Ascending aorta (tissue), 2 donors: ENCODE data around the gene VPS37B. TPM values are rescaled to one million over a fixed set of nuclear protein-coding genes. Genes with fewer than 3 reads are reported as not detected.
"Not testable (repeated sequence)": the region's sequence is repeated elsewhere in the genome, so short reads cannot be mapped to it uniquely, and the experiment has no call there.

Source experiments
- DNase-seq, 2 donors: peaks; one replicate each; pipeline ENCODE4 v3.0.0-alpha.2; 2019; ENCODE audit warnings: low spot score in 2 of 2
- H3K27ac ChIP-seq, 2 donors: fragments of 200-600 bp; sonication (generic); one replicate each; pipeline ENCODE4 v1.5.1; 2016 to 2017; ENCODE audit warnings: mild to moderate bottlenecking in 1 of 2
- H3K27me3 ChIP-seq: fragments of 200-600 bp; sonication (generic); one replicate; pipeline ENCODE4 v1.5.1; 2017
- H3K36me3 ChIP-seq, 2 donors: fragments of 200-600 bp; sonication (generic); one replicate each; pipeline ENCODE4 v1.5.1; 2016
- H3K4me1 ChIP-seq, 2 donors: fragments of 200-600 bp; sonication (generic); one replicate each; pipeline ENCODE4 v1.5.1; 2016 to 2017; ENCODE audit warnings: mild to moderate bottlenecking in 1 of 2
- H3K4me3 ChIP-seq, 2 donors: fragments of 200-600 bp; sonication (generic); one replicate each; pipeline ENCODE4 v1.5.1; 2016 to 2017; ENCODE audit warnings: mild to moderate bottlenecking in 1 of 2
- H3K9me3 ChIP-seq, 2 donors: fragments of 200-600 bp; sonication (generic); one replicate each; pipeline ENCODE4 v1.5.1; 2016
- CTCF ChIP-seq, 3 experiments: fragments of 200-600 bp in 2 of 3; fragments of 450-650 bp in 1 of 3; sonication (generic) in 2 of 3; IDR thresholded peaks; one replicate each; pipeline ENCODE4 v1.5.1; 2016 to 2019; ENCODE audit warnings: antibody characterized with exemption in 3 of 3, mild to moderate bottlenecking in 1 of 3, moderate library complexity in 1 of 3
- intact Hi-C: fragments of 100-400 bp; cut with DNase I; formaldehyde crosslinking; loops from one replicate; pipeline ENCODE4 v1.15.1; 2023
- total RNA-seq: library from RNA; depleted of rRNA; stranded (reverse); fragments of >200 nt; gene quantifications from one replicate; pipeline ENCODE4 v1.1.0, GENCODE V29; 2016

VPS37B gene
- total RNA-seq: 31.8 TPM

- DNase-seq: peak; percentile 65 to 94
- Histone ChIP-seq H3K4me3 (peak within 1 kb of the TSS; percentile 89 to 98), H3K27ac (peak within 1 kb of the TSS; percentile 84 to 94), H3K9me3 (no peaks in the 10 kb centered on the region), H3K36me3 (no peaks in the 10 kb centered on the region), H3K4me1 (peaks cover 0 to 28% of the 10 kb centered on the region in 2 donors), H3K27me3 (no peaks in the 10 kb centered on the region)
- peak in 1 of 3 experiments; percentile 44 for TF ChIP-seq CTCF (IDR thresholded peaks at IDR 0.05)
- intact Hi-C loops: loop anchor here (2.0 to 5.0 kb wide), 3 partner anchors 44 to 71 kb away; partner anchors contain the start of gene ABCB9
These were observed at the start of gene VPS37B for GRCh38 chr12:122895704-122896636. VPS37B (minus strand) TSS chr12:122896124; CDS start chr12:122896062, 62 bp downstream.

GRCh38 chr12:122944605-122945592 lies 49.0 kb upstream of the VPS37B start:
- H3K9me3 ChIP-seq: no peaks in the 10 kb centered on the region
- H3K4me1 ChIP-seq: peaks cover 0 to 19% of the 10 kb centered on the region in 2 donors
- intact Hi-C loops: no loop called here
- H3K36me3 ChIP-seq: peaks cover 0 to 2% of the 10 kb centered on the region in 2 donors
- H3K4me3 ChIP-seq: no peak overlapping the region
- peak overlapping the region in 1 of 2 donors; percentile 15 for H3K27ac ChIP-seq
- no peak for TF ChIP-seq CTCF (IDR thresholded peaks at IDR 0.05)
- no peaks in the 10 kb centered on the region for H3K27me3 ChIP-seq
- DNase-seq: no peak

GRCh38 chr12:122943196-122943595 lies 47.3 kb upstream of the VPS37B start:
- intact Hi-C loops: no loop called here
- Histone ChIP-seq H3K4me3 (no peak overlapping the region), H3K27me3 (no peaks in the 10 kb centered on the region), H3K36me3 (peaks cover 0 to 5% of the 10 kb centered on the region in 2 donors), H3K9me3 (no peaks in the 10 kb centered on the region), H3K27ac (peak overlapping the region in 1 of 2 donors; percentile 27), H3K4me1 (peaks cover 0 to 19% of the 10 kb centered on the region in 2 donors)
- no peak for TF ChIP-seq CTCF (IDR thresholded peaks at IDR 0.05)
- no peak for DNase-seq

GRCh38 chr12:122942637-122943036 lies 46.7 kb upstream of the VPS37B start:
- H3K36me3 ChIP-seq: peaks cover 3 to 6% of the 10 kb centered on the region in 2 donors
- intact Hi-C loops: no loop called here
- no peak overlapping the region for H3K4me3 ChIP-seq
- no peaks in the 10 kb centered on the region for H3K27me3 ChIP-seq
- H3K9me3 ChIP-seq: no peaks in the 10 kb centered on the region
- peak overlapping the region in 1 of 2 donors; percentile 27 for H3K27ac ChIP-seq
- no peak for TF ChIP-seq CTCF (IDR thresholded peaks at IDR 0.05)
- no peak for DNase-seq
- H3K4me1 ChIP-seq: peaks cover 0 to 19% of the 10 kb centered on the region in 2 donors

GRCh38 chr12:122941351-122941750 lies 45.4 kb upstream of the VPS37B start:
- intact Hi-C loops, H3K27ac ChIP-seq, DNase-seq, H3K9me3 ChIP-seq, H3K4me1 ChIP-seq, H3K4me3 ChIP-seq, H3K27me3 ChIP-seq: not testable (repeated sequence)
- peaks cover 8 to 12% of the 10 kb centered on the region in 2 donors for H3K36me3 ChIP-seq
